Bone marrow (tissue), 2 donors: ENCODE measurements around the gene PLTP.

ENCODE experiments used
- DNase-seq, 2 donors: peaks; one replicate each; lab custom pipeline; 2025; lab: John Stamatoyannopoulos, UW

The PLTP gene

DNA sequence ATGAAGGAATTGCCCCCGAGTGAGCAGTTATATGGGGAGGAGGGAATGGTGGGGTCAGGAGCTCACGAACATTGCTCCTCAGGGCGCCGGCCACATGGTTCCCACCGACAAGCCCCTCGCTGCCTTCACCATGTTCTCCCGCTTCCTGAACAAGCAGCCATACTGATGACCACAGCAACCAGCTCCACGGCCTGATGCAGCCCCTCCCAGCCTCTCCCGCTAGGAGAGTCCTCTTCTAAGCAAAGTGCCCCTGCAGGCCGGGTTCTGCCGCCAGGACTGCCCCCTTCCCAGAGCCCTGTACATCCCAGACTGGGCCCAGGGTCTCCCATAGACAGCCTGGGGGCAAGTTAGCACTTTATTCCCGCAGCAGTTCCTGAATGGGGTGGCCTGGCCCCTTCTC is 13.7 kb downstream of the PLTP start:
- no peak for DNase-seq

DNA sequence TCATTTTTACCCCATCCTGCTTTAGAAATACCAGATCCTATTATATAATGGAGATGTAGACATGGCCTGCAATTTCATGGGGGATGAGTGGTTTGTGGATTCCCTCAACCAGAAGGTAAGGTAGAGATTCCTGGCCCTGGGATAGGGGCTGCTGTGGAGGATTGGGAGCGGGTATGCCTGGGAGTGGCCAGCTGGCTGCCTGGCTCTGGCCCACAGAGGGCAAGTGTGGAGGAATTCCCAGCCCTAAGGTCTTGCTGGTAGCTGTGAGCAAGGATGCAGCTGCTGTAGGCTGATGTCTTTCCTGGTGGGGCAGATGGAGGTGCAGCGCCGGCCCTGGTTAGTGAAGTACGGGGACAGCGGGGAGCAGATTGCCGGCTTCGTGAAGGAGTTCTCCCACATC is 14.3 kb downstream of the PLTP start:
- DNase-seq = no peak

- DNase-seq = no peak
These were observed 14.7 kb downstream of the PLTP start for GRCh38 chr20:45897289-45897688.

GRCh38 chr20:45896641-45897161 is 15.3 kb downstream of the PLTP start:
- DNase-seq = no peak

DNA sequence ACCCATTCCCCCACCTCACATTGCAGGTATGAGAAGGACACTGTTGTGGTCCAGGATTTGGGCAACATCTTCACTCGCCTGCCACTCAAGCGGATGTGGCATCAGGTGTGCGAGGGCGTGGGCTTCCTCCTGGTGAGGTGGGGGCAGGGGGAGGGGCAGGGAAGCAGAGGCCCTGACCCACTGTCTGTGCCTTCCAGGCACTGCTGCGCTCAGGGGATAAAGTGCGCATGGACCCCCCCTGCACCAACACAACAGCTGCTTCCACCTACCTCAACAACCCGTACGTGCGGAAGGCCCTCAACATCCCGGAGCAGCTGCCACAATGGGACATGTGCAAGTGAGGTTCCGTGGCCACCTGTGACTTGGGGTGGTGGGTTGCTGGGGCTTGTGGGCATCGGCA is 17.2 kb downstream of the PLTP start:
- DNase-seq = no peak

DNA sequence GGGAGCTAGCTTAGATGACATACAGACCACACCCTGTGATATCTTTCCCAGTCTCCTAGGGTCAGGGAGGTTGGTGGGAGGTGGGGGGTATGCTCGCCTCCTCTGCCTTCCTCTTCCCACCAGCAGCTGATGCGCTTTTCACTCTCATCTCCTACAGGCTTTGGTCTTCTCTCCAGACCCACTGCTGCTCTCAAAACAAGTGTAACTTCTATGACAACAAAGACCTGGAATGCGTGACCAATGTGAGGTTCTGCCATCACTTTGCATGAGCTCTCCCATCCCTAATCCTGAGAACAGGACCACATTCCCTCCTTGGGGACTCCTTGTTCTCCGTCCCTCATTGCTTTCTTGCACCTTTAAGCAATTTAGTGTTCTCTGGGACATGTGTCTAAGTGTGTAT is 18.1 kb downstream of the PLTP start:
- no peak for DNase-seq

GRCh38 chr20:45892828-45893500 is 19.0 kb downstream of the PLTP start:
- no peak for DNase-seq

- no peak for DNase-seq
These were observed 19.7 kb downstream of the PLTP start for GRCh38 chr20:45892049-45892825.

GRCh38 chr20:45890985-45891983 is 20.7 kb downstream of the PLTP start, which contains the start of the genes CTSA and NEURL2:
Gene CTSA (plus strand): TSS chr20:45891335. CDS start chr20:45891569, 234 bp downstream.
Gene NEURL2 (minus strand): TSS chr20:45891208. CDS start chr20:45890991, 217 bp downstream.
- DNase-seq = peak; percentile 41 to 65

DNA sequence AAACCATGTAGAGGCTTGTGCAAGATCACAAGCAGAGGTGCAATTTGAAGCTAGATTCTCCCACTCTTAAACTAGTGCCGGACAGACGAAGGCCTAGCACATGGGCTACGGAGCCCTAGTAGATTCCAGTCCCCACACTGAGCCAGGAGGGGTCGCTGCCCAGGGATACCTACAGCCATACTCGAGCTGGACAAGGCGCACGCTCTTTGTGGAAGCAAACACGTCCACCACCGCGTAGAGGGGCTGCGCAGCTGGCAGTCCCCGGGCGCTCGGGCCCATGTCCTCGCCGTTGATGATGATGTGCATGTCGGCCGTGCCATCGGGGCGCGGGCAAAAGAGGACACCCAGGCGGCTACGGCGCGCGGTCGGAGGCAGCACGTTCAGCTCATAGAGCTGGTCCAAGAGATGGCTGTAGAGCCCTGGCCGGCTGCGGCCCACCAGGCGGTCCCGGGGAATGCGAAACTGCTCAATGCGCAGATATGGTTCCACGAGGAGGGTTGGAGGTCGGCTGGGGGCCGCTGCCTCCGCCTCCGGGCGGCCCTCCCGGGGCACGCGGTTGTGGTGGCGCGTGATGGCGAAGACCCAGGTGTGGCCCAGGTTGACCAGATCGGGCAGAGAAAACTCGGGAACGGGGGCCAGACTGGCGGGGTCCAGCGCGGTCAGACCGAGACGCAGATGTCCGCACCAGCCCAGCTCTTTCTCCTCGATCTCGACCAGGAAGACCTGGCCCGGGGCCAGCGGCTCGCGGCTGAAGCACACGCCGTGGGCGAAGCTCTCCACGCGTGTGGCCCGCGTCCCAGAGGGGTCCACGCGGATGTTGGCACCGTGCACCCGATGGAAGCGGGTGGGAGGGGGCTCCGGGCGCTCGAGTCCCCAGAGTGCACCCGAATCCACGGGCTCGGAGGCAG is 21.6 kb downstream of the PLTP start:
- peak; percentile 19 to 36 for DNase-seq

- DNase-seq = no peak
These were observed 23.3 kb downstream of the PLTP start for GRCh38 chr20:45888681-45889080.

- DNase-seq = no peak
These were observed 24.6 kb downstream of the PLTP start, which contains the start of gene SPATA25 for GRCh38 chr20:45887346-45887715. Gene SPATA25 (minus strand): TSS chr20:45887622. CDS start chr20:45887590, 32 bp downstream.

DNA sequence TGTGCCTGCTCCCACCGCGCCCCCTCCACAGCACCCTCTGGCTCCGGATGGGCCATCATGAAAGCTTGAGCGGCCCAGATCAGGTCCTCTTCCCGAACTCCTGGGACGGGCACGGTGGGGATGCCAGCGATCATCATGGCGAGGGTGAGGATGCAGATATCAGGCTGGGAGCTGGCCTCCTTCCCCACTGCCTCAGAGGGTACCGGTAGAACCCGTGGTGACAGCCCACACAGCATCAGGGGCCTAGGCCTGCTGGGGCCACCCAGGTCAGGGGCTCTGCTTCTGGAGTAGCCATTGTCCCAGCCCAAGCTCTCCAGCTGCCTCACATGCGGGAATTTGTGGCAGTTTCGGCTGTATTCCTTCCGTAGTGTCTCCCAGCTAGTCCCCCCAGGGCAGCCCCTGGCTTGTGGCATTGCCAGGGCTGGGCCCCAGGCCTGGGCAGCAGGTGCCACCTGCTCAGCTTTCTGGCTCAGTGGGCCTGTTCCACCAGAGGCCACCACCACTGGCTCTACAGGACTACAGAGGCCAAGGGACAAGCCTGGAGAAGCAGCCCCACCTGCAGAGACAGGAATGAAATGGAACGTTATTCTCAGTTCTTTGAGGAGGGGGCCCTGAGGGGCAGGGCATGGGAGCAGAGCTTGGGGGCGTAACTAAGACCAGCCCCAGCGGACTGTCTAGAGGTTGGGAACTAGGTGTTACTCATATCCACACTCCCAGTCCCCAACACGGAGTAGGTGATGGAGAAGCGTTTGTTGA is 25.2 kb downstream of the PLTP start:
- DNase-seq = no peak

DNA sequence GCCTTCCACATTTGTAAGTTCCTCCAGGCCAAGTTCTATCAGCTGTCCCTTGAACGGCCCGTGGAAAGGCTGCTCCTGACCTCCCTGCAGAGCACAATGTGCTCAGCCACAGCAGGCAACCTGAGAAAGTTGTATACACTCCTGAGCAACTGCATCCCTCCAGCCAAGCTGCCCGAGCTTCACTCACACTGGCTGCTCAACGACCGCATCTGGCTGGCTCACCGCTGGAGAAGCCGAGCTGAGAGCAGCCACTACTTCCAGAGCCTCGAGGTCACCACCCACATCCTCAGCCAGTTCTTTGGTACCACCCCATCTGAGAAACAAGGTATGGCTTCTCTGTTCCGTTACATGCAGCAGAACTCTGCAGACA is 28.9 kb downstream of the PLTP start:
- no peak for DNase-seq

GRCh38 chr20:45882469-45883099 is 29.4 kb downstream of the PLTP start:
- no peak for DNase-seq

DNA sequence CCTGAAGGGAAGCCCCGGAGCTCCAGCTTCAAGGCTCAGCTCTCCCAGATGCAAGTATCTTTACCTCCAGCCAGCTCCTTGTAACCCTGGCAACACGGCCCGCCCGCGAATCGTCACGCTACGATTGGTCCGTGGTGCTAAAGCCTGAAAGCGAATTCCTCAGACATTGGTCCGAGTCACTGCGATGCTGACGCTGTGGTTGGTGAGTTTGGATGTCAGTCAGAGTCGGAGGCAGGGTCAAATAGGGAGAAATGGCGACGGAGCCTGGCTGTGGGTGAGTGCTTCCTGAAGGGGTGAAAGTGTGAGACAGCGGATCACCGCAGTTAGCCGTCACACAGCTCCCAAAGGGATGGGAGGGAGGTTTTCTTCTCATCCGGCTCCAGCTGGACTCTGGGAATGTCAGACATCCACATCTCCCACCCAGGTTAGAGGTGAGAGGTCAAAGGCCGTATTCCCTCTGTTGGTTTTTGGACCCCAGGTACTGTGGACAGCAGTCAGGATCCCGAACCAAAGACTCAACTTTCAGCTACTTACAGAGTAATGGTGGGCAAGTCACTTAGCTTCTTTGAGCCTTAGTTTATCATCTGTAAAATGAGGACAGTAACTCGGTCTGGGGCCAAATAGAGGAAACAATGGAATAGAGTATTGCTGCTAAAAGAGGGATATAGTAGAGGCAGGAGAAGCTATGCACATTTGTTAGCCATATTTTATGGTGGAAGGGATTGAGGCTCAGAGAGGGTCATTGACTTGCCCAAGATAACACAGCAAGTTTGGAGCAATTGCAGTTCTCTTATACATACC is 30.8 kb downstream of the PLTP start, which contains the start of gene ZSWIM1:
Gene ZSWIM1 (plus strand): TSS at position 240 of the 801 bp plus-strand sequence. CDS start 1,366 bp downstream, outside the sequence.
- DNase-seq = peak; percentile 85 to 98

- no peak for DNase-seq
These were observed 33.7 kb downstream of the PLTP start for GRCh38 chr20:45878076-45878761.

- DNase-seq = no peak
These were observed 37.4 kb downstream of the PLTP start for GRCh38 chr20:45874576-45874975.
